Astrocyte of the spinal cord (primary cell): ENCODE results near the gene AIMP2.

Source experiments
- DNase-seq: peaks from one replicate; pipeline ENCODE4 v3.0.0; 2011; ENCODE audit warnings: low read depth, low spot score
- H3K4me3 ChIP-seq: 2 replicates; pipeline ENCODE4 v1.5.1; 2011; ENCODE audit warnings: low read depth, mild to moderate bottlenecking, low read length, moderate library complexity
- in situ Hi-C: cut with HindIII; loops from 2 replicates; pipeline ENCODE4 v1.10.0; 2017; ENCODE audit warnings: low sequenced_read_pairs
- TF ChIP-seq, protein P1 (sequence below): IDR thresholded peaks from 2 replicates; pipeline ENCODE4 v1.5.1; 2012; ENCODE audit warnings: low read depth, mild to moderate bottlenecking, low read length, inconsistent platforms

Gene AIMP2

GRCh38 chr7:6011541-6011940, 2.5 kb downstream of the AIMP2 start:
- in situ Hi-C loops, result no loop called here
- DNase-seq, result no peak
- no peak overlapping the region for H3K4me3 ChIP-seq
- TF ChIP-seq, protein P1, sequence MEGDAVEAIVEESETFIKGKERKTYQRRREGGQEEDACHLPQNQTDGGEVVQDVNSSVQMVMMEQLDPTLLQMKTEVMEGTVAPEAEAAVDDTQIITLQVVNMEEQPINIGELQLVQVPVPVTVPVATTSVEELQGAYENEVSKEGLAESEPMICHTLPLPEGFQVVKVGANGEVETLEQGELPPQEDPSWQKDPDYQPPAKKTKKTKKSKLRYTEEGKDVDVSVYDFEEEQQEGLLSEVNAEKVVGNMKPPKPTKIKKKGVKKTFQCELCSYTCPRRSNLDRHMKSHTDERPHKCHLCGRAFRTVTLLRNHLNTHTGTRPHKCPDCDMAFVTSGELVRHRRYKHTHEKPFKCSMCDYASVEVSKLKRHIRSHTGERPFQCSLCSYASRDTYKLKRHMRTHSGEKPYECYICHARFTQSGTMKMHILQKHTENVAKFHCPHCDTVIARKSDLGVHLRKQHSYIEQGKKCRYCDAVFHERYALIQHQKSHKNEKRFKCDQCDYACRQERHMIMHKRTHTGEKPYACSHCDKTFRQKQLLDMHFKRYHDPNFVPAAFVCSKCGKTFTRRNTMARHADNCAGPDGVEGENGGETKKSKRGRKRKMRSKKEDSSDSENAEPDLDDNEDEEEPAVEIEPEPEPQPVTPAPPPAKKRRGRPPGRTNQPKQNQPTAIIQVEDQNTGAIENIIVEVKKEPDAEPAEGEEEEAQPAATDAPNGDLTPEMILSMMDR, result no peak

DNA sequence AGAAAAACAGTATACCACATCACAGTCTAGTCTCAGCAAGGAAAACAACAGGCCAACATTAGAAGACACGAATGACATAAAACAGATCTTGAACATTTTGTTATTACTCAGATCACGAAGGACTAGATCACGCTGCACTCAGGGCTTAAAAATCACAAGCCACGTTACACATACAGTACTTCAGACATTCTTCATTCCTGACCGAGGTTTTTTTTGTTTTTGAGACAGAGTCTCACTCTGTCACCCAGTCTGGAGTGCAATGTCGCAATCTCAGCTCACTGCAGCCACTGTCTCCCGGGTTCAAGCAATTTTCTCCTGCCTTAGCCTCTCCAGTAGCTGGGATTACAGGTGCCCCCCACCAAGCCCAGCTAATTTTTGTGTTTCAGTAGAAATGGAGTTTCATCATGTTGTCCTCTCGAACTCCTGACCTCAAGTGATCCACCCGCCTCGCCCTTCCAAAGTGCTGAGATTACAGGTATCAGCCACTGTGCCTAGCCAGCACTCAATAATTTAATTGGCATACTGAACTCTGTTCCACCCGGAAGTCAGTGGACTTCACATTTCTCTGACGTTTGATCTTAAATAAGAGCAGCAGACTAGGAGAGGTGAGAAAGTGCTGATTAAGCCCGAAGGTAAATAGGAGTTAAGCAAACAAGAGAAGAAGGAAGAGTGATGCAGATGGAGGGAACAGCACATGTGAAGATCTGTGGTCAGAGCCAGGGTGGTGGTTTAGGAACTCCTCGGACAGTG, 3.5 kb downstream of the AIMP2 start:
- DNase-seq, result no peak
- in situ Hi-C loops, result no loop called here
- TF ChIP-seq, protein P1, result no peak
- no peak overlapping the region for H3K4me3 ChIP-seq

DNA sequence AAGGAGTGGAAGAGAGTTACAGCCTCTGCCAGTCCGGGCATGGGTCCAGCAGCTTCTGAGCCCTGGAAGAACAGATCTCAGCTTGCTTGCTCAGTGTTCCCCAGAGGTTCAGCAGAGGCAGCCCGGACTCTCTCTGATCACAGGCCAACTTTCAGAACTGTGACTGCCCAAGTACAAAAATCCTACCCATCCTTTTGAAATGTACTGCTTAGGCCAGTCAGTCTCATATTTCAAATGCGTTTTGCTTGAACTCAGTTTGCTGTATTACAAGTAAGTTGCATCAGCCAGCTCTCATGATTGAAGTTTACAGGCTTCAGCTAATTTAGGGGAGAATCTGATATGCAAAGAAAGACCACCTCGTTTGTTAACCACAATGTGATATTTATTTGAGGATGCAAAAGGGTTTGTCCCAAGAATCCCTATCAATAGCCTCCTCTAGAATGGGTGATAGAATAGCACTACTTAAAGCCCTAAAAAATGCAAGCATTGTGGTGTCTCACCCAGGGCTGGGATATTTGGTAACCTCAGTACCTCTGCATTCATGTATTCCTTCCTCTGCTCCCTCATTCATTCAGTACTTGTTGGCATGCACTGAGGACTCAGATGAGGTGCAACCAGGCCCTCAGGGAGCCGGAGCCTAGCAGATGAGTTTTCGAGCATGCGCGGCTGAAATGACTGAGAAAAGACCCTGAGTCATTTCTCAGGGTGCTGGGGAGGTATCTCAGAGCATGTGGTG, 7.0 kb downstream of the AIMP2 start:
- DNase-seq, result peak; percentile 95
- H3K4me3 ChIP-seq, result no peak overlapping the region
- in situ Hi-C loops, result no loop called here
- TF ChIP-seq, protein P1, result no peak

DNA sequence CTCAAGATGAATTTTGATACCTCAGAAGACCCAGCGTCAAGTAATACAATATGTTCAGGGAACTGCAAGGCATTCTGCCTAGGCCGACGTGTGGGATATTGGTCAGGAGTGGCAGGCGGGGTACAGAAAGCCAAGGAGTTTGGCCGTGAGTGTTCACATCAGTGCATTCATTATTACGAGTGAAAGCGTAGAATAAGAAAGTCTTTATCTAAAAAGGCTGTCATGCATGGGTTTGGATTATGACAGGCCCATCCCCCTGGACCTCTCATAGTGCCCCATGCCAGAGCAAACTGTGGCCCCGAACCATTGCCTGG, 7.5 kb downstream of the AIMP2 start:
- in situ Hi-C loops, result no loop called here
- H3K4me3 ChIP-seq, result no peak overlapping the region
- TF ChIP-seq, protein P1, result no peak
- no peak for DNase-seq

GRCh38 chr7:6020371-6021286, 11.6 kb downstream of the AIMP2 start:
- H3K4me3 ChIP-seq, result no peak overlapping the region
- no peak for DNase-seq
- TF ChIP-seq, protein P1, result no peak
- in situ Hi-C loops, result no loop called here

DNA sequence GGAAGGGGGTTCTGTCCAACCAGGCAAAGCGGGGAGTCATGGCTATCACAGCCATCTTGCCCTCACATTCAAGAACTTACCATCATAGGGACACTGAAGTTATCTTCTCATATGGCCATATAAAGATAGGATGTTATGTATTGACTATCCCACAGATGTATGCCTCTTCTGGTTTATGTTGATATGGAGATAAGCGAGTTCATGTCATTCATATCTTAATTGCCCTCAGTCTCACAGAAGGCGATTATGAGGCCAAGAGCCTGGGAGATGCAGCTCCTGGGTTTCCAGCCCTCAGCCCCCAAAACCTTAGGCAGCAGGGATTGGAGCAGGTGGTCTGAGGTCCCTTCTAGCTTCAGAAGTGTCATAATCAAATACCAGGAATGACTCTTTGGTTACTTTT, 13.6 kb downstream of the AIMP2 start:
- TF ChIP-seq, protein P1, result no peak
- no peak for DNase-seq
- in situ Hi-C loops, result no loop called here
- H3K4me3 ChIP-seq, result no peak overlapping the region
